GM18502 (cell line): ENCODE measurements around the gene POU4F2.
"Not testable (repeated sequence)": the region's sequence is repeated elsewhere in the genome, so short reads cannot be mapped to it uniquely, and the experiment has no call there.

Experiments used
- ATAC-seq: cut with Tn5 transposase; IDR thresholded peaks from one replicate; pipeline ENCODE4 v1.9.1; 2021; ENCODE audit warnings: mild to moderate bottlenecking; ENCODE audit not compliant: unreplicated experiment, poor library complexity

POU4F2 gene

GRCh38 chr4:146654687-146655520 is 16.2 kb downstream of the POU4F2 start:
- no peak for ATAC-seq

- no peak for ATAC-seq
Measured at GRCh38 chr4:146655521-146655856, 16.8 kb downstream of the POU4F2 start.

DNA sequence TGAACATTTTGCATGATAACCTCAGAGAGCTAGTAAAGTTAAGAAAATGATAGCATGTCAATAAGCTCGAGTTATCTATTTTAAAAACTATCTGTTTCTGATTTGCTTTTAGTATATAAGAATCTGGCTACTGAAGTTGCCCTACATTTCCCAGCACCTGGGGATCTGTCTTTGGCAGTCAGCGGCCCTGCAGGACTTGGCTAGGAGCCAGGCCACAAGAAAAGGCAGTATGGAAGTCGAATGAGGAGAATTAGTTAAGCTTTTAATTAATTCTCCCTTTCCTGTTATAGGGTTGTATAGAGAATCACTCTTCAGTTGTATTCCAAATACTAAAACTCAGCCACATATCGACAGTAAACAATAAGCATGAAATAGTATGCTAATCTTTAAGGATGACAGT is 22.7 kb downstream of the POU4F2 start:
- no peak for ATAC-seq

- ATAC-seq, result not testable (repeated sequence)
Measured at GRCh38 chr4:146663968-146664311, 25.2 kb downstream of the POU4F2 start.

DNA sequence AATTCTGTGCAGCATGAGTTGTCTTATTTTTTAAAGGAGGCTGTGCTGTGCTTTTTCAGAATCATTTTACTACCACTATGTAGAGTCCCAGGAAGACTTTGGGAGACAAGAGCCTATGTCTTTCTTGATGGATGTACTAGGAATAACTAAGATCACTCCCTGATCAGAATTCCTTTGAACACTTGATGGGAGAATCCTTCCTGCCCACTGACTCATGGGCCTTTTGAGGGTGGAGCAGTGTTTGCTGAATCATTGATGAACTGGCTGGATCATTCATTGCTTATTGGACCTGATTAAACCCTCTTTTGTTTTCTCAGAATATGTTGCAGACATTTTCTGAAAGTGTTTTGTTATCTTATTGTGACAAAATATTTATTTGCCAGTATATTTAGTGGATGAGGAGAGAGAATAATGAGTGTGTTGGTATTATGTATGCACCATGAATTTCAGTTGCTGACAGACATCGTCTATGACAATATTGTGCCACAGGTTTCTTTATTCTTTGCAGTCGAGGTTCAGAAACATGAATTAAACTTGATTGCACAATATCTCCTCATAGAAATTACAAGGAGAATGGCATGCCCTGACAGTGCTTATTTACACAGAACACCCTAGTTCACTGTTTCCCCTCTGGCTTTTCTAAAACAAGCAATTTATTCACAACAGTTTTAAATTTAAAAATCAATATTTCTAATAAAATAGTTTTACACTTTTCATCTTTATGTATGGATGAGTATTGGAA is 36.3 kb downstream of the POU4F2 start:
- ATAC-seq, result no peak
